ENCODE measurements around the gene EPHA4.

DNA sequence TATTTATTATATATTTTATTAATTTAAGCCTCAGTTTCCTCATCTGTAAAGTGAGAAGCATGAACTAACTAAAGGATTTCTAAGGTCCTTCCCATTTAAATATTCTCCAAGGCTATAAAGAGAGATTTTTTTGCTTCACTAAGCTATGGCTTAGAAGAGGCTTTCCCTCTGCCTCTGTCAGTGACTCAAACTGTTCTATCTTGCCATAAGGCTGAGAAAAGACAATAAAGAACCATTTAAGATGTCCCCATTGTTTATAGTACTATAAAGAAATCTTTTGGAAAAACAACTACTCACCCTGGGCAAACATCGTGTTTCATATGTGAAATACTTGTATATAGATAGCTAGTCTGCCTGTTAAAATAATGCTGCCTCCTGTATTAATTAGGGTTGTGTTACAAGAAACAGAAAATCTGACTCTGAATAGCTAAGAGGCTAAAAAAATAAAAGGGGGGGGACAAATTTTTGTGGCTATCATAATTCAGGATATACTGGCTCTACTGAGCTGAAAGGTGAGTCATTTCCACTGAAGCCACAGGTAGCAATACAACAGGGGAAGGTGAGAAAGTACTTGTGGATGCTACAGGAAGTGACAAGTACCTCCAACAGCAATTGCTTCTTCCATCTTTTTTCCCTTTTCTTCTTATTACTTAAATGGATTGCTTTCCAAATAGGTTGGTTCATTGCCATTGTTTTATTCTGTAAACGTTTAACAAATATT is 25.4 kb downstream of the EPHA4 start:
- TF ChIP-seq, protein P1, sequence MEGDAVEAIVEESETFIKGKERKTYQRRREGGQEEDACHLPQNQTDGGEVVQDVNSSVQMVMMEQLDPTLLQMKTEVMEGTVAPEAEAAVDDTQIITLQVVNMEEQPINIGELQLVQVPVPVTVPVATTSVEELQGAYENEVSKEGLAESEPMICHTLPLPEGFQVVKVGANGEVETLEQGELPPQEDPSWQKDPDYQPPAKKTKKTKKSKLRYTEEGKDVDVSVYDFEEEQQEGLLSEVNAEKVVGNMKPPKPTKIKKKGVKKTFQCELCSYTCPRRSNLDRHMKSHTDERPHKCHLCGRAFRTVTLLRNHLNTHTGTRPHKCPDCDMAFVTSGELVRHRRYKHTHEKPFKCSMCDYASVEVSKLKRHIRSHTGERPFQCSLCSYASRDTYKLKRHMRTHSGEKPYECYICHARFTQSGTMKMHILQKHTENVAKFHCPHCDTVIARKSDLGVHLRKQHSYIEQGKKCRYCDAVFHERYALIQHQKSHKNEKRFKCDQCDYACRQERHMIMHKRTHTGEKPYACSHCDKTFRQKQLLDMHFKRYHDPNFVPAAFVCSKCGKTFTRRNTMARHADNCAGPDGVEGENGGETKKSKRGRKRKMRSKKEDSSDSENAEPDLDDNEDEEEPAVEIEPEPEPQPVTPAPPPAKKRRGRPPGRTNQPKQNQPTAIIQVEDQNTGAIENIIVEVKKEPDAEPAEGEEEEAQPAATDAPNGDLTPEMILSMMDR (IDR thresholded peaks at IDR 0.05), result no peak
- TF ChIP-seq POLR2AphosphoS5 (IDR thresholded peaks at IDR 0.05; ENCODE audit: insufficient read depth in 1 of 2, low read depth in 1 of 2) (no peak), POLR2A (IDR thresholded peaks at IDR 0.05) (no peak)

Measured in vagina (tissue), 2 donors.